Mammary epithelial cell (primary cell): Measurements from ENCODE around the gene THBD.

Experiments used
- CTCF ChIP-seq, 2 donors: IDR thresholded peaks in 1 of 2; conservative IDR thresholded peaks in 1 of 2; 2 replicates each; pipeline ENCODE4 v1.5.1; 2011 to 2012; ENCODE audit warnings: inconsistent platforms in 2 of 2, low read length in 2 of 2, mild to moderate bottlenecking in 2 of 2, control low read depth in 1 of 2, low read depth in 1 of 2; ENCODE audit not compliant: insufficient read depth in 1 of 2; ENCODE audit errors: extremely low read depth in 1 of 2
- EZH2 ChIP-seq: IDR thresholded peaks from 2 replicates; pipeline ENCODE4 v1.6.1; 2012; ENCODE audit warnings: low read length, inconsistent platforms, borderline replicate concordance

DNA sequence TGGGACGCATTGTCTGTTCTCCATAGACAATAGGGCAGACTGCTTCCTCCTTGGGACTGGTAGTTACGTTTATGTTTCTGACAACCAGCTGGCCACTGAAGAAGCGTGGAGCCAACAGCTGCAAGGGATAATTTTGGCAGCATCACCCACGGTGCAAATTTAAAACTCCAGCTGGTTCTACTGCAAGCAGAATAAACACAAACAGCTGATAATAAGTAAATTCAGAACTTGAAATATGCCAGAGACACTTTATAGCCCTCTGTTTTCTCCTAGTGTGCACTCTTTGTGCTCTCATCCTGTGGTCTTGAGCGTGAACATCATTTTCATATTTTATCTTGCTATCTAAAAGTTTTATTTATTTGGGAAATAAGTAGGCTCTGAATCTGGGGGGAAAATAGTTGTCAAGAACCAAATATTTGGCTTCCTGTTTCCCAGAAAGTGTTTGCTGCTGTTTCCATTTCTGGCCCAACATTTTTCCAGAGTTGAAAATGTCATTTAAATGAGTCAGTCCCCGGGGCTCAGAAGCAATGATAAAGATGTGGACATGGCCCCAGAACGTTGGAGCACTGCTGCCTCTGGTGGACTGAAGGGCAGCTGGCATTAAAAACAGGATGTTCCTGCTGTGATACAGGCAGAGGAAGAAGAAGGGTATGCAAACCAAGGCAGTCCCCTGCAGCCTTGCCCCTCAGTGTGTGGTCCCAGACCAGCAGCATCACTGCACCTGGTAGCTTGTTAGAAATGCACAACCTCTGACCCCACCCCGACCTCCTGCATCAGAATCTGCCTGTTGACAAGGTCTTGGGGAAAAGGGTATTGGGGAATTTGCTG is 12.5 kb upstream of the THBD start:
- TF ChIP-seq CTCF (conservative IDR thresholded peaks at IDR 0.05 in 1 of 2, IDR thresholded peaks at IDR 0.05 in 1 of 2; ENCODE audit: extremely low read depth in 1 of 2, insufficient read depth in 1 of 2, low read depth in 1 of 2, low read length in 2 of 2) (peak; percentile 43 to 47), EZH2 (no peak)
